Spleen (tissue), 11 donors: ENCODE data around the gene SYK. TPM values are rescaled to one million over a fixed set of nuclear protein-coding genes. Genes with fewer than 3 reads are reported as not detected.
A peak's percentile ranks its signal among the peaks of the same experiment; 100 is the strongest.

Experiments used
- DNase-seq: peaks from one replicate; pipeline ENCODE4 v3.0.0-alpha.2; 2020
- H3K27ac ChIP-seq, 8 donors: fragments of 200-600 bp; sonication (generic) in 7 of 8; 1 replicate in 4 of 8; 2 replicates in 4 of 8; pipeline versions ENCODE4 v1.5.0 to v1.8.0; 2016 to 2021; ENCODE audit warnings: inconsistent platforms in 4 of 8, mild to moderate bottlenecking in 4 of 8, moderate library complexity in 1 of 8
- H3K27me3 ChIP-seq, 7 donors: fragments of 200-600 bp; sonication (generic) in 6 of 7; replicated peaks in 1 of 7; 1 replicate in 4 of 7; 2 replicates in 3 of 7; pipeline versions ENCODE4 v1.5.0 to v1.8.0; 2016 to 2021; ENCODE audit warnings: inconsistent platforms in 3 of 7, mild to moderate bottlenecking in 1 of 7
- H3K36me3 ChIP-seq, 6 donors: fragments of 200-600 bp; sonication (generic) in 5 of 6; 1 replicate in 4 of 6; 2 replicates in 2 of 6; pipeline versions ENCODE4 v1.5.0 to v1.8.0; 2016 to 2021; ENCODE audit warnings: inconsistent platforms in 2 of 6
- H3K4me1 ChIP-seq, 6 donors: fragments of 200-600 bp; sonication (generic) in 5 of 6; 1 replicate in 3 of 6; 2 replicates in 3 of 6; pipeline versions ENCODE4 v1.5.0 to v1.8.0; 2016 to 2021; ENCODE audit warnings: inconsistent platforms in 3 of 6
- H3K4me3 ChIP-seq, 8 donors: fragments of 200-600 bp; sonication (generic) in 7 of 8; 1 replicate in 4 of 8; 2 replicates in 4 of 8; pipeline versions ENCODE4 v1.5.0 to v1.8.0; 2016 to 2021; ENCODE audit warnings: inconsistent platforms in 4 of 8, mild to moderate bottlenecking in 4 of 8, moderate library complexity in 2 of 8
- H3K9me3 ChIP-seq, 8 donors: fragments of 200-600 bp; sonication (generic) in 7 of 8; 1 replicate in 4 of 8; 2 replicates in 4 of 8; pipeline versions ENCODE4 v1.5.0 to v1.8.0; 2016 to 2021; ENCODE audit warnings: inconsistent platforms in 4 of 8
- POLR2A ChIP-seq, 3 donors: fragments of 450-650 bp; IDR thresholded peaks; one replicate each; pipeline ENCODE4 v1.5.1; 2017; ENCODE audit warnings: antibody characterized with exemption in 3 of 3, mild to moderate bottlenecking in 1 of 3
- POLR2AphosphoS5 ChIP-seq, 3 donors: sonication (generic); formaldehyde crosslinking; IDR thresholded peaks; one replicate each; pipeline ENCODE4 v1.5.1; 2017; ENCODE audit warnings: antibody characterized with exemption in 3 of 3
- WGBS, 5 donors: extraction: QIAGEN DNeasy Blood & Tissue Kit in 3 of 5; methylation state at CpG; one replicate each; pipeline versions ENCODE4 v1.1.5 to v1.1.7; 2013 to 2018; 5-methylcytosine and 5-hydroxymethylcytosine counted together
- intact Hi-C: fragments of 100-400 bp; cut with DNase I; formaldehyde crosslinking; loops from one replicate; pipeline ENCODE4 v1.15.0; 2023; ENCODE audit warnings: low total_unique reads
- polyA plus RNA-seq, 3 donors: library from polyadenylated mRNA; stranded (reverse); fragments of 200-250 nt; gene quantifications; one replicate each; pipeline ENCODE4 v1.2.1, GENCODE V29; 2013
- total RNA-seq, 7 donors: library from RNA; depleted of rRNA in 3 of 7; stranded (reverse); fragments of >200 nt in 3 of 7; fragmentation: NEBNext Ultra II Directional in 4 of 7; extraction: Animal tissue kit (Norgen Biotek cat#: 25700) in 4 of 7; gene quantifications; one replicate each; pipeline versions ENCODE4 v1.1.0 to v1.2.1, GENCODE V29; 2016 to 2021
- TF ChIP-seq, protein P1 (sequence below), 11 experiments: fragments of 200-600 bp in 7 of 11; fragments of 450-650 bp in 4 of 11; sonication (generic) in 4 of 11; IDR thresholded peaks in 8 of 11; conservative IDR thresholded peaks in 3 of 11; 1 replicate in 7 of 11; 2 replicates in 4 of 11; pipeline versions ENCODE4 v1.4.0 to v1.8.0; 2016 to 2021; ENCODE audit warnings: antibody characterized with exemption in 11 of 11, inconsistent platforms in 4 of 11, mild to moderate bottlenecking in 1 of 11
- donor health status: healthy with polysubstance abuse.
- donor health status: DM: no; HTN: no; CAD: no; lungs with moderate emphysema.
- donor health status: DM: no; HTN: no; CAD: no.
- donor health status: Bipolar disorder and iron deficiency.
- donor health status: healthy.
- donor health status: DM: no; HTN: no; CAD: no.
- donor health status: DM: yes; HTN: yes; CAD: no.

SYK gene
- total and polyA plus RNA-seq, 10 donors, result 42.6 to 152 (median 111) TPM

DNA sequence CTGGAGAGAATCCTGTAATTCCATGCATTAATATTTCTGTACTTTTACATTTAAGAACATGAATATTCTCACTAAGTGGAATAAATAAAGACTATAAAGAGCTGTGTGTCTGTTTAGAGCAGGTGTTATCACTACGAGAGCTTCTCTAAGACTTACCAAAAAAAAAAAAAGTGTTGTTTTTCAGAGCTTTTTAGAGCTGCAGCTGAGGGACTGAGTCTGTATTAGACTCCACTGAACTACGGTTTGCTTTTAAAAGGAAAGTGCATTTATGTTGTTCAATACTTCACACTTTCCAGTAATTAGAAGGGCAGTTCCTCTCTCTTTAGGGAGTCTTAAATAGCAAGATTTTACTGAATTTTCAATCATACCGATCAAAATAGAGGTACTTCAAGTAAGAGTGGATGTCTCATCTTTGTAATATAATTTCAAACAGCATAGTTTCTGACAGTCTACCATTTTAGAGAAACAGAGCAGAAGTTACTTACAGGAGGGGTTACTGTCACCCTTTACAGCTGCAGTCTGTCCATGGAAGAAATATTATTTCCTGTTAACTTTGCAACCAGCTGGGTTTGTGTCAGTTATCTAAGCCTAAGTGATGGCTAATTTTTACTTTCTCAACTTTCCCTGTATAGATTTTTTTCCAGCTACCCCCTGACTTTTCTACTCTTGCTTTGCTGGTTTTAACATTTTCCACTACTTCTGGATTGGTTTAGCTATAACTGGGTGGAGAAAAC, 2.4 kb downstream of the SYK start:
- TF ChIP-seq POLR2A (IDR thresholded peaks at IDR 0.05) (no peak), POLR2AphosphoS5 (IDR thresholded peaks at IDR 0.05) (no peak)
- TF ChIP-seq, protein P1, sequence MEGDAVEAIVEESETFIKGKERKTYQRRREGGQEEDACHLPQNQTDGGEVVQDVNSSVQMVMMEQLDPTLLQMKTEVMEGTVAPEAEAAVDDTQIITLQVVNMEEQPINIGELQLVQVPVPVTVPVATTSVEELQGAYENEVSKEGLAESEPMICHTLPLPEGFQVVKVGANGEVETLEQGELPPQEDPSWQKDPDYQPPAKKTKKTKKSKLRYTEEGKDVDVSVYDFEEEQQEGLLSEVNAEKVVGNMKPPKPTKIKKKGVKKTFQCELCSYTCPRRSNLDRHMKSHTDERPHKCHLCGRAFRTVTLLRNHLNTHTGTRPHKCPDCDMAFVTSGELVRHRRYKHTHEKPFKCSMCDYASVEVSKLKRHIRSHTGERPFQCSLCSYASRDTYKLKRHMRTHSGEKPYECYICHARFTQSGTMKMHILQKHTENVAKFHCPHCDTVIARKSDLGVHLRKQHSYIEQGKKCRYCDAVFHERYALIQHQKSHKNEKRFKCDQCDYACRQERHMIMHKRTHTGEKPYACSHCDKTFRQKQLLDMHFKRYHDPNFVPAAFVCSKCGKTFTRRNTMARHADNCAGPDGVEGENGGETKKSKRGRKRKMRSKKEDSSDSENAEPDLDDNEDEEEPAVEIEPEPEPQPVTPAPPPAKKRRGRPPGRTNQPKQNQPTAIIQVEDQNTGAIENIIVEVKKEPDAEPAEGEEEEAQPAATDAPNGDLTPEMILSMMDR (IDR thresholded peaks at IDR 0.05 in 8 of 11, conservative IDR thresholded peaks at IDR 0.05 in 3 of 11), result no peak
- intact Hi-C loops, result no loop called here
- Histone ChIP-seq H3K36me3 (peaks cover 0 to 8% (median 0%) of the 10 kb centered on the region in 6 donors), H3K4me1 (peaks cover 30 to 100% (median 77%) of the 10 kb centered on the region in 6 donors), H3K4me3 (peak overlapping the region in 5 of 8 donors; percentile 13 to 72 (median 58)), H3K27ac (peak overlapping the region; percentile 39 to 96 (median 90)), H3K9me3 (no peaks in the 10 kb centered on the region), H3K27me3 (peaks cover 0 to 39% (median 12%) of the 10 kb centered on the region in 7 donors)
- no peak for DNase-seq
- WGBS, 5 donors, result 19 to 34% (median 30%) methylated on average over 3 of the region's 3 CpGs

DNA sequence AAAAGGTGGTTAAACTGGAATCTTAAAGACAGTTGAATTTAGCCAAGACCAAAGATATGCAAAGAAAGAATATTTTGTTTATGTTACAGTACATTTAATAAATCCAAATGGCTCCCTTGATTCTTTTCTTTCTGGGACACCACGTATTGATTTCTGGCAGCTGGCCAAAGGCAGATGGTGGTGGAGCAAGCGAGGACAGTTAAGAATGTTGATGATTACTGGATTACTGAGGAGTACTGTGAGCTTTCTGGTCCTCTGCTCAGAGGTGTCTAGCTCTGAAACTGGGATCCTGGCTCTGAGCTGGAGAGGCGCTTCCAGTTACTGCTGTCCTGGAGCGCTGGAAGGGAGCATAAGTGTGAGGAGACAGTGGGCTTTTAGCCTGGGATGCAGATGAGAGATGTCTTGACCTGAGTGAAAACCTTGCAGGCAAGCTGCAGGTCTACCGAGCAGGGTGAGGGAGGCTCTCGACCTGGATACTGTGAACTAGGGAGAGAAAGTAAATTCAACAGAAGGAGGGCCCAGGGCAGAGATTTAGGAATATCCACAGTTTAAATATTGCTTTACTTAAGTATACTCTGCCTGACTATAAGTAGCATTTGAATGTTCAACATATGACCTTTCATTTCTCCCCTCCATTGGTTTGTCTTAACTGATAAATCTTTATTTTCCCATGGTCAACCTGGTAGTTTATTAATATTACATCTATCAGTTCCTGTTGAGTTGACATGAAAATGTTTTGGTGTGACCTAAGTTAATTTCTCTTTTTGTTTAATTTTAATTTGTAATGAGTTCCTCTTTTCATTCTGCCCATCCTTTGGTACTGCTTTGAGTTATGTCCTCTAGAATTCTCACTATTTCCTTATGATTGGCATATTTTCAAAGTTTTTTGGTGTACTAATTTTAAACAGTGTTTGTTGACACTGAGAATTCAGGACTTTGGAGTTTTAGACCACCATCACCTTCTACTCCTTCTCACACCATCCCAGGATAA, 3.7 kb downstream of the SYK start:
- Histone ChIP-seq H3K27ac (peak overlapping the region in 7 of 8 donors; percentile 58 to 96 (median 92)), H3K4me3 (peak overlapping the region in 2 of 8 donors; percentile 60 to 72), H3K27me3 (peaks cover 0 to 41% (median 12%) of the 10 kb centered on the region in 7 donors), H3K4me1 (peaks cover 31 to 100% (median 85%) of the 10 kb centered on the region in 6 donors), H3K36me3 (peaks cover 0 to 18% (median 0%) of the 10 kb centered on the region in 6 donors), H3K9me3 (no peaks in the 10 kb centered on the region)
- 48 to 64% (median 59%) methylated on average over 6 of the region's 6 CpGs for WGBS, 5 donors
- TF ChIP-seq, protein P1 (IDR thresholded peaks at IDR 0.05 in 8 of 11, conservative IDR thresholded peaks at IDR 0.05 in 3 of 11), result no peak
- TF ChIP-seq POLR2A (IDR thresholded peaks at IDR 0.05), result no peak
- no peak for TF ChIP-seq POLR2AphosphoS5 (IDR thresholded peaks at IDR 0.05)
- DNase-seq, result no peak
- intact Hi-C loops, result no loop called here

DNA sequence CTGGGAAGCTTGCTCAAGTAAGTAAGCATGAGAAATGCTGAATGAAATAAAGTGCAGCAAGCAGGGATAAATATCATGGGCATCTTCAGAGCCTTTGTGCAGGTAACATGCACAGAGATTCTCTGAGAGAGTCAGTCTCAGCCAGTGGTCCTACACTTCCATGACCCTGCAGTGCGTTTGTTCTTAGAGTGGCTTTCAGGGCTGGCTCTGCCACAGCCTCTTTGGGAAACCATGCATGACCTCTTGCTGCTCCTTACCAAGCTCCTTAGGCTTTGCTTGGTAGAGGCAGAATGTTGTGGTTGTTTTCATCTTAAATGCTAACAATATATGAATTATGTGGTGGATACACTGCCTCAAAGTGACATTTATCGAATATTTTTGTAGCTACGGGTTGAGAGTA, 5.4 kb downstream of the SYK start:
- peak overlapping the region in 3 of 8 donors; percentile 82 to 84 (median 83) for H3K27ac ChIP-seq
- intact Hi-C loops, result no loop called here
- peaks cover 0 to 18% (median 0%) of the 10 kb centered on the region in 6 donors for H3K36me3 ChIP-seq
- peaks cover 0 to 27% (median 2%) of the 10 kb centered on the region in 7 donors for H3K27me3 ChIP-seq
- peaks cover 24 to 99% (median 74%) of the 10 kb centered on the region in 6 donors for H3K4me1 ChIP-seq
- DNase-seq, result no peak
- TF ChIP-seq POLR2A (IDR thresholded peaks at IDR 0.05), result no peak
- H3K9me3 ChIP-seq, result no peaks in the 10 kb centered on the region
- peak overlapping the region in 1 of 8 donors; percentile 28 for H3K4me3 ChIP-seq
- 47 to 73% (median 69%) methylated on average over 3 of the region's 3 CpGs for WGBS, 5 donors

DNA sequence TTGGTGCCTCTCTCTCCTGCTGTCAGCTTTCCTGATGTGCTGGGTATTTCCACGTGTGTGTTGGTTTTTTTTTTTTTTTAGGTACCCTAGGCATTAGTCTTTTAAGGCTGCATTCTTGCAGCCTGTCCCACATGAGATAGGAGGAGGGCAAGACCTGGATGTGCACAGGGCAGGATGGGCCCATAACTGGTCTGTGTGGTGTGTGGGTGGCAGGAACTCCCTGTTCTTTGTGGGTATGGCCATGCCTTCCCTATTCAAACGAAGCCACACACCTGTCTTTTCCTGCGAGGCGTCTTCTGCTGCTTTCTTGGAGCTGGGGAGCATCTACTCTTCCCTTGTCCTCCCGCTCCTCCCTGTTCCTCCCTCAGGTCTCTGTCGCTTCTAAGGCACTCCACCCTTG, 6.8 kb downstream of the SYK start:
- WGBS, 5 donors, result 36 to 59% (median 46%) methylated on average over 6 of the region's 6 CpGs
- intact Hi-C loops, result no loop called here
- Histone ChIP-seq H3K4me3 (peak overlapping the region in 1 of 8 donors; percentile 28), H3K36me3 (peaks cover 0 to 18% (median 0%) of the 10 kb centered on the region in 6 donors), H3K9me3 (no peaks in the 10 kb centered on the region), H3K27ac (peak overlapping the region in 5 of 8 donors; percentile 71 to 84 (median 82)), H3K4me1 (peaks cover 24 to 99% (median 79%) of the 10 kb centered on the region in 6 donors), H3K27me3 (peaks cover 0 to 21% (median 0%) of the 10 kb centered on the region in 7 donors)
- TF ChIP-seq, protein P1 (IDR thresholded peaks at IDR 0.05 in 8 of 11, conservative IDR thresholded peaks at IDR 0.05 in 3 of 11), result no peak
- TF ChIP-seq POLR2A (IDR thresholded peaks at IDR 0.05), result no peak
- no peak for TF ChIP-seq POLR2AphosphoS5 (IDR thresholded peaks at IDR 0.05)
- DNase-seq, result no peak
